Measurements from ENCODE around the gene EIF4A3. TPM values are rescaled to one million over a fixed set of nuclear protein-coding genes. Genes with fewer than 3 reads are reported as not detected.

EIF4A3 gene
- total RNA-seq, 4 donors from 2014 or later = 34.5 to 69.0 (median 59.2) TPM

GRCh38 chr17:80141463-80142165 is 5.3 kb downstream of the EIF4A3 start:
- H3K9me3 ChIP-seq = no peaks in the 10 kb centered on the region
- peaks cover 10 to 74% (median 42%) of the 10 kb centered on the region in 3 donors for H3K36me3 ChIP-seq
- no peak overlapping the region for H3K27ac ChIP-seq
- TF ChIP-seq EP300 (IDR thresholded peaks at IDR 0.05) = no peak
- TF ChIP-seq CTCF (IDR thresholded peaks at IDR 0.05) = no peak
- TF ChIP-seq POLR2A (IDR thresholded peaks at IDR 0.05) = no peak
- H3K4me1 ChIP-seq = peaks cover 0 to 22% (median 13%) of the 10 kb centered on the region in 4 donors
- no peaks in the 10 kb centered on the region for H3K27me3 ChIP-seq
- no peak for DNase-seq (ENCODE audit: low spot score in 2 of 2)
- no peak overlapping the region for H3K4me3 ChIP-seq
- 86 to 89% methylated on average over 7 of the region's 7 CpGs for WGBS, 2 donors

- H3K9me3 ChIP-seq = no peaks in the 10 kb centered on the region
- H3K4me1 ChIP-seq = no peaks in the 10 kb centered on the region
- H3K27me3 ChIP-seq = no peaks in the 10 kb centered on the region
- DNase-seq (ENCODE audit: low spot score in 2 of 2) = no peak
- H3K36me3 ChIP-seq = peaks cover 10 to 99% (median 53%) of the 10 kb centered on the region in 3 donors
- no peak overlapping the region for H3K4me3 ChIP-seq
- H3K27ac ChIP-seq = no peak overlapping the region
- 91 to 92% methylated on average over 18 of the region's 18 CpGs for WGBS, 2 donors
- TF ChIP-seq EP300 (IDR thresholded peaks at IDR 0.05) (no peak), CTCF (IDR thresholded peaks at IDR 0.05) (no peak), POLR2A (IDR thresholded peaks at IDR 0.05) (no peak)
These were observed 8.0 kb downstream of the EIF4A3 start for GRCh38 chr17:80138856-80139426.

GRCh38 chr17:80137131-80137530 is 9.8 kb downstream of the EIF4A3 start:
- Histone ChIP-seq H3K27me3 (no peaks in the 10 kb centered on the region), H3K27ac (no peak overlapping the region), H3K9me3 (no peaks in the 10 kb centered on the region), H3K36me3 (peaks cover 10 to 99% (median 46%) of the 10 kb centered on the region in 3 donors), H3K4me3 (no peak overlapping the region), H3K4me1 (no peaks in the 10 kb centered on the region)
- no peak for TF ChIP-seq EP300 (IDR thresholded peaks at IDR 0.05)
- no peak for DNase-seq (ENCODE audit: low spot score in 2 of 2)
- 93 to 94% methylated on average over 9 of the region's 9 CpGs for WGBS, 2 donors

GRCh38 chr17:80133626-80133970 is 13.3 kb downstream of the EIF4A3 start:
- TF ChIP-seq POLR2A (IDR thresholded peaks at IDR 0.05) = no peak
- Histone ChIP-seq H3K9me3 (no peaks in the 10 kb centered on the region), H3K27ac (no peak overlapping the region), H3K36me3 (peaks cover 9 to 67% (median 28%) of the 10 kb centered on the region in 3 donors), H3K27me3 (no peaks in the 10 kb centered on the region), H3K4me1 (no peaks in the 10 kb centered on the region), H3K4me3 (no peak overlapping the region)
- DNase-seq (ENCODE audit: low spot score in 2 of 2) = no peak
- 90 to 96% methylated on average over 4 to 6 of the region's 6 CpGs for WGBS, 2 donors

- Histone ChIP-seq H3K27ac (no peak overlapping the region), H3K9me3 (no peaks in the 10 kb centered on the region), H3K27me3 (no peaks in the 10 kb centered on the region), H3K36me3 (peaks cover 4 to 61% (median 22%) of the 10 kb centered on the region in 3 donors), H3K4me1 (no peaks in the 10 kb centered on the region), H3K4me3 (no peak overlapping the region)
- no peak for TF ChIP-seq EP300 (IDR thresholded peaks at IDR 0.05)
- no peak for TF ChIP-seq CTCF (IDR thresholded peaks at IDR 0.05)
- no peak for TF ChIP-seq POLR2A (IDR thresholded peaks at IDR 0.05)
- no peak for DNase-seq (ENCODE audit: low spot score in 2 of 2)
- 79 to 83% methylated on average over 5 of the region's 5 CpGs for WGBS, 2 donors
These were observed 13.9 kb downstream of the EIF4A3 start for GRCh38 chr17:80132906-80133625.

- H3K36me3 ChIP-seq = peaks cover 0 to 41% (median 4%) of the 10 kb centered on the region in 3 donors
- H3K27ac ChIP-seq = no peak overlapping the region
- WGBS, 2 donors = 92 to 94% methylated on average over 3 of the region's 3 CpGs
- TF ChIP-seq CTCF (IDR thresholded peaks at IDR 0.05) (no peak), EP300 (IDR thresholded peaks at IDR 0.05) (no peak), POLR2A (IDR thresholded peaks at IDR 0.05) (no peak)
- no peaks in the 10 kb centered on the region for H3K9me3 ChIP-seq
- no peaks in the 10 kb centered on the region for H3K4me1 ChIP-seq
- no peaks in the 10 kb centered on the region for H3K27me3 ChIP-seq
- DNase-seq (ENCODE audit: low spot score in 2 of 2) = no peak
- H3K4me3 ChIP-seq = no peak overlapping the region
These were observed 15.9 kb downstream of the EIF4A3 start for GRCh38 chr17:80130992-80131391.

All from tibial nerve (tissue), 4 donors.